OCI-LY3 (cell line): ENCODE results near the gene KLHL3.

ENCODE experiments used
- H2AFZ ChIP-seq: fragments of 200-600, 300-600 bp; shearing (Covaris generic); 2 replicates; pipeline ENCODE4 v1.6.0; 2014; ENCODE audit warnings: antibody characterized with exemption, low read depth, low read length
- H3K27ac ChIP-seq: fragments of 200-600, 300-600 bp; sonication (generic); 2 replicates; pipeline ENCODE4 v1.5.1; 2014; ENCODE audit warnings: mild to moderate bottlenecking, low read length, moderate library complexity, mixed read lengths
- H3K27me3 ChIP-seq: fragments of 200-600, 300-600 bp; sonication (generic); 2 replicates; pipeline ENCODE4 v1.6.1; 2014; ENCODE audit warnings: low read depth, low read length, mixed read lengths
- H3K36me3 ChIP-seq: fragments of 200-600, 300-600 bp; sonication (generic); replicated peaks from 2 replicates; pipeline ENCODE3; 2014; ENCODE audit warnings: low read depth, low read length, mixed read lengths
- H3K4me1 ChIP-seq: fragments of 300-600, 200-600 bp; sonication (generic); 2 replicates; pipeline ENCODE4 v1.6.1; 2014; ENCODE audit warnings: low read length, mixed read lengths
- H3K4me2 ChIP-seq: fragments of 200-600, 300-600 bp; sonication (generic); 2 replicates; pipeline ENCODE4 v1.6.1; 2014; ENCODE audit warnings: low read length, mixed read lengths
- H3K4me3 ChIP-seq: fragments of 300-600, 200-600 bp; sonication (generic); 2 replicates; pipeline ENCODE4 v1.5.1; 2014; ENCODE audit warnings: antibody characterized with exemption, mild to moderate bottlenecking, low read length, moderate library complexity
- H3K79me2 ChIP-seq: fragments of 300-600, 200-600 bp; shearing (Covaris generic); 2 replicates; pipeline ENCODE4 v1.6.1; 2014; ENCODE audit warnings: mild to moderate bottlenecking, low read length, mixed read lengths
- H3K9ac ChIP-seq: fragments of 300-600, 200-600 bp; shearing (Covaris generic); 2 replicates; pipeline ENCODE4 v1.6.0; 2014; ENCODE audit warnings: mild to moderate bottlenecking, low read length, moderate library complexity
- H3K9me3 ChIP-seq: fragments of 200-600, 300-600 bp; shearing (Covaris generic); 2 replicates; pipeline ENCODE4 v1.6.1; 2014; ENCODE audit warnings: low read length, mixed read lengths; ENCODE audit not compliant: insufficient read depth
- H4K20me1 ChIP-seq: fragments of 200-600, 300-600 bp; sonication (generic); 2 replicates; pipeline ENCODE4 v1.6.1; 2016; ENCODE audit warnings: low read length, mixed read lengths; ENCODE audit not compliant: insufficient read depth
- EZH2phosphoT487 ChIP-seq: fragments of 200-600 bp; shearing (Covaris generic); IDR thresholded peaks from 2 replicates; pipeline ENCODE4 v1.6.1; 2018; ENCODE audit warnings: antibody characterized with exemption, mixed run types, low read depth
- TF ChIP-seq, protein P1 (sequence below): fragments of 200-600, 300-600 bp; sonication (generic); IDR thresholded peaks from 2 replicates; pipeline ENCODE4 v1.5.1; 2014; ENCODE audit warnings: antibody characterized with exemption, low read length, low read depth

KLHL3 gene

DNA sequence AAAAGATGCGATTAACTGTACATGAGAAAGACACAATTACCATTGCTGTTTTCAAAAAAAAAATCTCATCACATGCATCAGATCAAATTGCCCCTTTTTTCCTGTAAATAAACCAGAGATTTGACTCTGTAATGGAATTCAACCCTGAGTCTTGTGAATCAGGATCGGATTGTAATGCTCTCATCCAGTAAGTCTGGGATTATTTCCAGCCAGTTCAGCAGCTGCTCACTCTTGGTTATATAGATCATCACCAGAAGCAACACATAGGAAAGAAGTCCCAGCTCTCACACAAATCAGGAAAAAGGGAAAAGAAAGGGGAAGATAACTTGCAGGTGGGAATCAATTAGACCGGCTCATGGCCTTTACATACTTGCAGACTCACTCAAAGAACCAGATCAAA lies 138.9 kb downstream of the KLHL3 start:
- H3K4me3 ChIP-seq, result no peak overlapping the region
- H3K27me3 ChIP-seq, result peaks cover 10% of the 10 kb centered on the region; the same call in 1 of the 2 replicates
- no peak overlapping the region for H3K27ac ChIP-seq
- TF ChIP-seq, protein P1, sequence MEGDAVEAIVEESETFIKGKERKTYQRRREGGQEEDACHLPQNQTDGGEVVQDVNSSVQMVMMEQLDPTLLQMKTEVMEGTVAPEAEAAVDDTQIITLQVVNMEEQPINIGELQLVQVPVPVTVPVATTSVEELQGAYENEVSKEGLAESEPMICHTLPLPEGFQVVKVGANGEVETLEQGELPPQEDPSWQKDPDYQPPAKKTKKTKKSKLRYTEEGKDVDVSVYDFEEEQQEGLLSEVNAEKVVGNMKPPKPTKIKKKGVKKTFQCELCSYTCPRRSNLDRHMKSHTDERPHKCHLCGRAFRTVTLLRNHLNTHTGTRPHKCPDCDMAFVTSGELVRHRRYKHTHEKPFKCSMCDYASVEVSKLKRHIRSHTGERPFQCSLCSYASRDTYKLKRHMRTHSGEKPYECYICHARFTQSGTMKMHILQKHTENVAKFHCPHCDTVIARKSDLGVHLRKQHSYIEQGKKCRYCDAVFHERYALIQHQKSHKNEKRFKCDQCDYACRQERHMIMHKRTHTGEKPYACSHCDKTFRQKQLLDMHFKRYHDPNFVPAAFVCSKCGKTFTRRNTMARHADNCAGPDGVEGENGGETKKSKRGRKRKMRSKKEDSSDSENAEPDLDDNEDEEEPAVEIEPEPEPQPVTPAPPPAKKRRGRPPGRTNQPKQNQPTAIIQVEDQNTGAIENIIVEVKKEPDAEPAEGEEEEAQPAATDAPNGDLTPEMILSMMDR, result no peak
- no peak for TF ChIP-seq EZH2phosphoT487
- no peaks in the 10 kb centered on the region for H3K9me3 ChIP-seq
- H3K79me2 ChIP-seq, result no peaks in the 10 kb centered on the region
- H3K4me2 ChIP-seq, result no peak overlapping the region
- no peak overlapping the region for H3K9ac ChIP-seq
- no peaks in the 10 kb centered on the region for H3K4me1 ChIP-seq
- no peaks in the 10 kb centered on the region for H4K20me1 ChIP-seq
- H3K36me3 ChIP-seq, result no peaks in the 10 kb centered on the region
- no peak overlapping the region for H2AFZ ChIP-seq

DNA sequence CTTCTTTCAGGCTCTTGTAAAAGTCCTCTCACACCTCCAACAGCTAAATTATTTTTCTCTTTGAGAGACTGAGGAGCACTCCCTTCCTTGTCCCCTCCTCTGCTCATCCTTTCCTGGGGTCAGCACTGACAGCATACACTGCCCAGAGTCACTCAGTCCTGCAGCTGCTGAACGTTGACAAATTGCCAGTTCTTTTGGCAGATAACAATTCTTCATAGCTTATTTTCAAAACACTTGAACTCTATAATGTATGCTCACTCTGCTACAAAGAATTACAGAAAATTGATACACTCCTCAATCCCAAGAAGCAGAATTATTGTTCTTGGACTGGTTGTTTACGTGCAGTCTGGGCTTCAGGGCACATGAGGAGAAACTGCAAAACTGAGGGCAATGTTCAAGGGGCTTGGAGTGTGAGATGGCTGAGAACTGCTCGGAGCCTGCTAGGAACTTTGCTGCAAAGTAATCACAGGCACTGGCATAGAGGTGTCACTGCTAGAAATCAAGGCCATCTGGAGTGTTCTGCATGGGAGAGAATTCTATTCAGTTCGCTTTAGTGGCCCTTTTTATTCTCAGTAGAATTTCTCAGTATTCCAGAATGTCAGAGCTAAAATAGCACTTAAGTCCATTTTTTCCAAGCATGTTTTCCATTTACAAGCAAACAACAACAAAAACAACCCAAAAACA lies 140.4 kb downstream of the KLHL3 start:
- Histone ChIP-seq H3K36me3 (no peaks in the 10 kb centered on the region), H3K27ac (no peak overlapping the region), H3K9ac (no peak overlapping the region), H3K4me2 (no peak overlapping the region), H3K27me3 (peaks cover 10% of the 10 kb centered on the region; the same call in 1 of the 2 replicates), H4K20me1 (no peaks in the 10 kb centered on the region), H3K4me1 (no peaks in the 10 kb centered on the region), H3K79me2 (no peaks in the 10 kb centered on the region), H3K9me3 (no peaks in the 10 kb centered on the region), H3K4me3 (no peak overlapping the region), H2AFZ (no peak overlapping the region)
- TF ChIP-seq EZH2phosphoT487, result no peak
- TF ChIP-seq, protein P1, result no peak

DNA sequence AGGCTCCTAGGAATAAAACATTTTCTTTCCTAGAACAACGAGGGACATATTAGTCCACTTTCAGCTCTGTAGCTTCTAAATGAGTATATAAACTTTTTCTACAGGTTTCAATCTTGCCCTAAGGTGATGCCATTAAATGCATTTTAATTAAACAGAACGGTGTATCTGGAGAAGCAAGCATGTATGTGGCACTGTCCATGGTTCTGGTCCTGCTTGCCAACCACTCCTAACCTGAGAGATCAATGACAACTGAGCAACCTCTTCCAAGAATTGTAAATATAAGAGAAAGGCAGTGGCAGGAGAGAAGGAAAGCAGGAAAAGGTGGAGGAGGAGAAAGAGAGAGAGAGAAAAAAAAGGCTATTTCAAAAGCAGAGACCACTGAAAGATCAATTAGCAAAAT lies 141.2 kb downstream of the KLHL3 start:
- H2AFZ ChIP-seq, result no peak overlapping the region
- no peaks in the 10 kb centered on the region for H3K79me2 ChIP-seq
- H4K20me1 ChIP-seq, result no peaks in the 10 kb centered on the region
- H3K9me3 ChIP-seq, result no peaks in the 10 kb centered on the region
- no peaks in the 10 kb centered on the region for H3K4me1 ChIP-seq
- no peak overlapping the region for H3K4me3 ChIP-seq
- H3K27ac ChIP-seq, result no peak overlapping the region
- H3K36me3 ChIP-seq, result no peaks in the 10 kb centered on the region
- H3K4me2 ChIP-seq, result no peak overlapping the region
- peaks cover 6% of the 10 kb centered on the region; the same call in 1 of the 2 replicates for H3K27me3 ChIP-seq
- no peak overlapping the region for H3K9ac ChIP-seq
- TF ChIP-seq EZH2phosphoT487, result no peak
- TF ChIP-seq, protein P1, result no peak

DNA sequence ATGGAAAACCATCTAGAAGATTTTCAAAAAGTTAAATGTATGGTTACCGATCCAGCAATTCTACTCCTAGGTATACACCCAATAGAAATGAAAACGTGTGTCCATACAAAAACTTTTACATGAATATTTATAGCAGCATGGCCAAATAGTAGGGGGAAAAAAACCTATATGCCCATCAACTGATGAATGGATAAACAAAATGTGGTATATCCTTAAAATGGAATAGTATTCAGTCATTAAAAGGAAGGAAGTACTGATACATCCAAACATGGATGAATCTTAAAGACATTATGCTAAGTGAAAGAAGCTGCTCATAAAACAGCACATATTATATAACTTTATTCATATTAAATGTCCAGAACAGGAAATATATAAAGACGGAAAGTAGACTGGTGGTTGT lies 143.6 kb downstream of the KLHL3 start:
- Histone ChIP-seq H3K4me3 (no peak overlapping the region), H3K27ac (no peak overlapping the region), H3K79me2 (no peaks in the 10 kb centered on the region), H4K20me1 (no peaks in the 10 kb centered on the region), H3K36me3 (no peaks in the 10 kb centered on the region), H3K9ac (no peak overlapping the region), H3K4me2 (no peak overlapping the region), H3K9me3 (no peaks in the 10 kb centered on the region), H3K4me1 (no peaks in the 10 kb centered on the region), H3K27me3 (0 out of 2 replicates have a peak, but pooled peaks cover 3% of the 10 kb centered on the region), H2AFZ (no peak overlapping the region)
- TF ChIP-seq EZH2phosphoT487, result no peak
- TF ChIP-seq, protein P1, result no peak
